NCI-H2107 treated with DMSO at 0.1 percent for 48 hours (cell line): Measurements from ENCODE around the gene CACNB1.
A peak's percentile ranks its signal among the peaks of the same experiment; 100 is the strongest.
"Not testable (repeated sequence)": the region's sequence is repeated elsewhere in the genome, so short reads cannot be mapped to it uniquely, and the experiment has no call there.

Experiments used
- DNase-seq: peaks from one replicate; lab custom pipeline; 2025; ENCODE audit not compliant: unreplicated experiment; lab: John Stamatoyannopoulos, UW

Gene CACNB1

GRCh38 chr17:39151943-39152818 lies 45.3 kb downstream of the CACNB1 start:
- DNase-seq: peak; percentile 62

DNA sequence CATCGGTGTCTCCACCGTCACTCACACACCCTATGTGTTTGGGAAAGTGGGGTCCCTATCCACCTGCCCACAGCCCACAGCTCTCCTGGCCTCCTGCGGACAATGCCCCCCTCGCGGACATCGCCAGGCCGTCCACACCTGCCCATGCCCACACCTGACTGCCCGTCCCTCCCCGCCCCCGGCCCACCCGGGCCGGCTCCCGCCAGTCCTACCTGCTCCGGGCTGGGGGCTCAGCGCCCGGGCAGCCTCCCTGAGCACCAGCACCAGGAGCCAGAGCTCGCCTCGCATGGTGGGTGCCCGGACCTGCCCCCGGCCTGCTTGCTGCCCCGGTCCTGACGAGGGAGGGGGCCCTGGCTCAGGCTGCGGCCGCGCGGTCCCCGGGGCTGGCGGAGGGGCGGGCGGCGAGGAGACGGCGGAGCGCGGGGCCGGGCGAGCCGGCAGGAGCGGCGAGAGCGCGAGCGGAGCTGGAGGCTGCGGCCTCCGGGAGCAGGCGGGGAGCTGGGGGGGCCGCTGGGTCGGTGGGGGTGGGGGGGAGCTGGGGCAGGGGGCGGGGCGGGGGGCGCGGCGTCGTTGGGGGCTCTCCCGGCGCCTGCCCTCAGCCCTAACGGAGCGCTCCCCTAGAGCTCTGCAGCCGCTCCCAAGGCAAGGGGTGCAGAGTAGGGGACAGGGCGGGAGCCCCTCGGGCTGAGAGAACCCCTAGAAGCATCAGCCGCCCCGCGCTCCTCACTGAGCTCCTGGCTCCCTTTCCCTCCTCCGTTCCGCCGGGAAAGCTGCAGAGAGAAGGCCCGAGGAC lies 46.1 kb downstream of the CACNB1 start, which contains the start of gene PLXDC1:
TSS of gene PLXDC1 (minus strand) at position 488 of the 793 bp plus-strand sequence. CDS start at position 288, 200 bp downstream.
- no peak for DNase-seq

GRCh38 chr17:39150795-39151149 lies 46.7 kb downstream of the CACNB1 start:
- DNase-seq: no peak

- no peak for DNase-seq
These were observed 47.3 kb downstream of the CACNB1 start for GRCh38 chr17:39150104-39150634.

GRCh38 chr17:39147221-39148185 lies 50.0 kb downstream of the CACNB1 start:
- no peak for DNase-seq

- no peak for DNase-seq
These were observed 51.2 kb downstream of the CACNB1 start for GRCh38 chr17:39146273-39146672.

- no peak for DNase-seq
These were observed 52.3 kb downstream of the CACNB1 start for GRCh38 chr17:39145143-39145542.

DNA sequence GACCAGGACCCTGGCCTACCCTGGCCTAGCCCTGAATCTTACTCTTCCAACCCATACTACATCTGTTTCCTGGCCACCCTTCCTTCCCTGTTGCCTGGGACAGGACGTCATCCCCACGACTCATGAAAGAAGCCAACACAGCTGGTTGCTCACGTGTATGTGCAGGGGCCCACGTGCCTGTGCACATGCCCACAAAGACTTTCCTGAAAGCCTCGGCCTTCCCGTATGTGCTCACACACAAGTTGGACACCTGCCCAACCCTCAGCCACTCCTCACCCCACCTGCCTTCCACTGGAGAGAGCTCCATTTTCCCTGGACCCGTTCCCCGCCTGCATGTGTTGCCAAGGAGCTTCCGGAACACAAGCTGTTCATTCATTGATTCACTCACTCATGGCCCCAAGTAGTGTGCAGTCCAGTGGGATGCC lies 53.0 kb downstream of the CACNB1 start:
- peak; percentile 87 for DNase-seq

GRCh38 chr17:39143552-39144093 lies 53.8 kb downstream of the CACNB1 start:
- DNase-seq: no peak

DNA sequence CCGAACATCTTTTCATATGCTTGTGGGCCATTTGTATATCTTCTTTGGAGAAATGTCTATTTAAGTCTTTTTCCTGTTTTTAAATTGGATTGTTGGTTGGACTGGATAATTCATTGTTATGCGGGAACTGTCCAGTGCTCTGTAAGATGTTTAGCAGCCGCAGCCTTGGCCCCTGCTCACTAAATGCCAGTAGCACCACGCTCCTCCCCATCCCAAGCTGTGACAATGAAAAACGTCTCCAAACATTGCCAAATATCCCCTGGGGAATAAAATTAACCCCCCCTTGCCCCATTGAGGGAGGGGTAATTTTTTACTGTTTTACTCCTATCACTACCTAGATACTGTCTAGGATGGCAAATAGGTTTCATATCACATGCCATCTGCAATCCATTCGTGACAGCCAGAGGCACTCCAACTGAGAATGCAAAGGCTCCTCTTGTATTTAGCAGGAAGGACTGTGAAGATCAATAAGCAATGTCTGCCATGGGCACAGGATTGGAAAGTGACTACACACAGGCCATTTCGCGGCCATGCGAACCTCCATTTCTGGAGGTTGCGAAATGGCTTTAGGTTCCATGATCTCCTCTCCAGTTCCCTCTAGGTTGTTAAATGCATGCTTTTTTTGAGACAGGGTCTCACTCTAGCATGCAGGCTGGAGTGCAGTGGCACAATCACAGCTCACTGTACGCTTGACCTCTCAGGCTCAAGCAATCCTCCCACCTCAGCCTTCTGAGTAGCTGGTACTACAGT lies 55.4 kb downstream of the CACNB1 start:
- DNase-seq: no peak

DNA sequence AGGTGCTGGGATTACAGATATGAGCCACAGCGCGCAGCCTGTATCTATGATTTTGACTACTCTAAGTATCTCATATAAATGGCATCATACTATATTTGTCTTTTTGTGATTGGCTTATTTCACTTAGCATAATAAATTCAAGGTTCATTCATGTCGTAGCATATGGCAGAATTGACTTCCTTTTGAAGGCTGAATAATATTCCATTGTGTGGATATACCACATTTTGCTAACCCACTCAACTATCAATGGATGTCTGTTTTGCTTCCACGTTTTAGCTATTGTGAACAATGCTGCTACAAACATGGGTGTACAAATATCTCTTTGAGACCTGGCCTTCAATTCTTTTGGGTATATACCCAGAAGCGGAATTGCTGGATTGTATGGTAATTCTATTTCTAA lies 56.2 kb downstream of the CACNB1 start:
- no peak for DNase-seq

- DNase-seq: no peak
These were observed 57.9 kb downstream of the CACNB1 start for GRCh38 chr17:39139561-39139960.

- DNase-seq: no peak
These were observed 58.3 kb downstream of the CACNB1 start for GRCh38 chr17:39139161-39139511.

DNA sequence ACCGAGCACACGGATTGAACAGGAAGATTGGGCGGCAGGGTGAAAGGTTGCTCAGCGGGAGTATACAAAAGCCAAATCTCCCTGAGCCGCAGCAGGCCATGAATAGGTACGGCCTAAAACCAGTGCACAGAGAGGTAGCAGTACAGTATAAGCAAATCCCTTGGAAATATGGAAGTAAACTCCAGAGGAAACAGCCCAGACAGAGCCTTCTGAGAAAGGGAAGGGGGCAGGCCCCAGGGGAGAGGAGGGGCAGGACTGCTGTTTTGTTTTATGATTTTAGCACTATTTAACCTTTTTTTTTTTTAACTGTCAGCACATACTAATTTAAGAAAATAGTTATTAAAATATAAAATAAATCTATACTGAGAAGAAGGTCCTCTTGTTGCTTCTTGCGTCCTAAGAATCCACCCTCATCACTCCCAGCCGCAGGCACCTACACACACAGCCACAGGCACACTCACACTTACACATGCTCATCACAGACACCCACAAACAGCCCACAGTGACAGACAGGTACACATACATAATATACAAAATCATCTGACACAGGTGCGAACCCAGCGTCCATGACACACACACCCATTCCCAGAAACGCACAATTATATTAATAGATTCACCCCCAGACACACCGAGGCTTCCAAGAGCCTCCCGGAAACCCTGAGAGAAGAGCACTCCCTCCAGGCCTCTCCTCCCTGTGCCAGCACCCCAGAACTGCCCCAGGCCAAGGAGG lies 58.9 kb downstream of the CACNB1 start:
- DNase-seq: no peak

DNA sequence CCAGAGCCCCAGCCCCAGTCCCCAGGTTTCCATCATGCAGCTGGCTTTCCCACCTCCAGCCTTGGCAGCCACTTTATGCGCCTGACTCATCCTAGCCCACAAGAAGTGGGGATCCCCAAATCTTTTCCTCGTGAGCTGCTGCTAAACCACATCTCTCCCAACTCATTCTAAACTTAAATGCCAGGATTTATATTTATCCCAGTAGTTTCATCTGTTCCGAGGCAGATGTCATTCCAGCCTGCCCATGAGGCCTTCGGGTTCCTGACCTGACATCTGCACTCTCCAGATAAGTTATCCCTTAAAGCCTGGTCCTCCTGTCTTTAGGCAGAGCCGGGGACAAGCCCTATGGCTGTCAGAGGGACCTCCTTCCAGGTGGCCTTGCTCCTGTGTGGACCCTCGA lies 62.6 kb downstream of the CACNB1 start:
- DNase-seq: no peak

GRCh38 chr17:39132192-39132610 lies 65.3 kb downstream of the CACNB1 start:
- DNase-seq: no peak

GRCh38 chr17:39131616-39132015 lies 65.9 kb downstream of the CACNB1 start:
- DNase-seq: no peak

DNA sequence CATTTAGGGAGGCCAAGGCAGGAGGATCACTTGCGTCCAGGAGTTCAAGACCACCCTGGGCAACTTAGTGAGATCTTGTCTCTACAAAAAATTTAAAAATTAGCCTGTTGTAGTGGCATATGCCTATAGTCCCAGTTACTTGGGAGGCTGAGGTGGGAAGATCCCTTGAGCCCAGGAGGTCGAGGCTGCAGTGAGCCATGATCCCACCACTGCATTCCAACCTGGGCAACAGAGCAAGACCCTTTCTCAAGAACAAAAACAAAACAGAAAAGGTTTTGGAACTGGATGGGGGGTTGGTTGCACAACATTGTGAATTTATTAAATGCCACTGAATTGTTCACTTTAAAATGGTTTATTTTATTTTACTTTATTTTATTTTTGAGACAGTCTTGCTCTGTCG lies 67.3 kb downstream of the CACNB1 start:
- no peak for DNase-seq

GRCh38 chr17:39129544-39129943 lies 67.9 kb downstream of the CACNB1 start:
- DNase-seq: not testable (repeated sequence)
